Measurements from ENCODE around the gene LAT.

- TF ChIP-seq EZH2 (optimal IDR thresholded peaks at IDR 0.05; ENCODE audit: low read depth, low read length) = no peak
- no peak for TF ChIP-seq EZH2phosphoT487 (IDR thresholded peaks at IDR 0.05; ENCODE audit: low read length)
Observed at GRCh38 chr16:28990375-28991040, 5.7 kb downstream of the LAT start.

All from MM.1S (cell line).